Measurements from ENCODE around the gene CCKAR. TPM values are rescaled to one million over a fixed set of nuclear protein-coding genes. Genes with fewer than 3 reads are reported as not detected.

CCKAR gene
- total and polyA plus RNA-seq, 7 donors, result not detected

GRCh38 chr4:26459756-26460530 lies 30.3 kb downstream of the CCKAR start:
- ATAC-seq (no peak), DNase-seq (no peak)
- Histone ChIP-seq H3K4me1 (no peaks in the 10 kb centered on the region), H3K36me3 (ENCODE audit: insufficient read depth in 1 of 2, low read depth in 1 of 2) (no peaks in the 10 kb centered on the region), H3K27ac (no peak overlapping the region), H3K27me3 (ENCODE audit: insufficient read depth in 3 of 3, low read length in 2 of 3) (no peaks in the 10 kb centered on the region), H3K4me3 (no peak overlapping the region), H3K9me3 (no peaks in the 10 kb centered on the region)
- 89 to 95% (median 93%) methylated on average over 13 of the region's 13 CpGs for WGBS, 3 donors
- TF ChIP-seq CTCF (IDR thresholded peaks at IDR 0.05), result no peak
- intact Hi-C loops (cut with DNase I), result loop anchor here (2.0 to 10.0 kb wide), 4 partner anchors 255 to 552 kb away; no protein-coding TSS in a partner anchor

- Histone ChIP-seq H3K9me3 (peaks cover 4% of the 10 kb centered on the region), H3K27me3 (ENCODE audit: insufficient read depth in 3 of 3, low read length in 2 of 3) (no peaks in the 10 kb centered on the region), H3K4me1 (no peaks in the 10 kb centered on the region), H3K27ac (no peak overlapping the region), H3K36me3 (ENCODE audit: insufficient read depth in 1 of 2, low read depth in 1 of 2) (no peaks in the 10 kb centered on the region), H3K4me3 (no peak overlapping the region)
- no peak for DNase-seq
- TF ChIP-seq CTCF (IDR thresholded peaks at IDR 0.05), result peak; percentile 54
- peak; percentile 53 to 77 (median 56) for ATAC-seq
- WGBS, 3 donors, result 30 to 43% (median 31%) methylated on average over 19 of the region's 19 CpGs
- intact Hi-C loops (cut with DNase I), result loop anchor here (2.0 to 10.0 kb wide), 3 partner anchors 256 to 552 kb away; no protein-coding TSS in a partner anchor
These were observed 31.1 kb downstream of the CCKAR start for GRCh38 chr4:26459054-26459755.

GRCh38 chr4:26458157-26458561 lies 32.1 kb downstream of the CCKAR start:
- DNase-seq (no peak), ATAC-seq (no peak)
- no peak for TF ChIP-seq CTCF (IDR thresholded peaks at IDR 0.05)
- intact Hi-C loops (cut with DNase I), result loop anchor here (2.0 to 10.0 kb wide), 3 partner anchors 257 to 553 kb away; no protein-coding TSS in a partner anchor
- no peaks in the 10 kb centered on the region for H3K27me3 ChIP-seq (ENCODE audit: insufficient read depth in 3 of 3, low read length in 2 of 3)
- H3K27ac ChIP-seq, result no peak overlapping the region
- H3K9me3 ChIP-seq, result peaks cover 7% of the 10 kb centered on the region
- H3K36me3 ChIP-seq (ENCODE audit: insufficient read depth in 1 of 2, low read depth in 1 of 2), result no peaks in the 10 kb centered on the region
- 66 to 71% (median 67%) methylated on average over 7 of the region's 7 CpGs for WGBS, 3 donors
- no peak overlapping the region for H3K4me3 ChIP-seq
- H3K4me1 ChIP-seq, result no peaks in the 10 kb centered on the region

GRCh38 chr4:26457412-26457811 lies 32.9 kb downstream of the CCKAR start:
- DNase-seq (no peak), ATAC-seq (no peak)
- Histone ChIP-seq H3K27ac (no peak overlapping the region), H3K27me3 (ENCODE audit: insufficient read depth in 3 of 3, low read length in 2 of 3) (no peaks in the 10 kb centered on the region), H3K4me1 (no peaks in the 10 kb centered on the region), H3K36me3 (ENCODE audit: insufficient read depth in 1 of 2, low read depth in 1 of 2) (no peaks in the 10 kb centered on the region), H3K9me3 (peaks cover 7% of the 10 kb centered on the region), H3K4me3 (no peak overlapping the region)
- intact Hi-C loops (cut with DNase I), result loop anchor here in 1 of 2 donors (10.0 kb wide), 1 partner anchor 257 kb away; no protein-coding TSS in a partner anchor
- 90 to 94% (median 91%) methylated on average over 6 of the region's 6 CpGs for WGBS, 3 donors
- no peak for TF ChIP-seq CTCF (IDR thresholded peaks at IDR 0.05)

Data from psoas muscle (tissue), 8 donors.